Activated CD4-positive, alpha-beta T cell treated with anti-CD3 and anti-CD28 coated beads for 48 hours (primary cell): ENCODE measurements around the gene OR8A1.

Experiments used
- DNase-seq: peaks from one replicate; pipeline ENCODE4 v3.0.0-alpha.2; 2020

The OR8A1 gene

GRCh38 chr11:124569697-124570096 lies at the start of gene OR8A1:
OR8A1 (plus strand) TSS chr11:124569997; CDS start chr11:124570120, 123 bp downstream.
- DNase-seq, result no peak

- no peak for DNase-seq
Measured at GRCh38 chr11:124520550-124520854, 49.3 kb upstream of the OR8A1 start.

- DNase-seq, result no peak
Measured at GRCh38 chr11:124533626-124534025, 36.2 kb upstream of the OR8A1 start.

GRCh38 chr11:124534051-124534450 lies 35.7 kb upstream of the OR8A1 start:
- no peak for DNase-seq

GRCh38 chr11:124535552-124536232 lies 34.1 kb upstream of the OR8A1 start:
- DNase-seq, result no peak

- no peak for DNase-seq
Measured at GRCh38 chr11:124536520-124536919, 33.3 kb upstream of the OR8A1 start.

- DNase-seq, result no peak
Measured at GRCh38 chr11:124538019-124538418, 31.8 kb upstream of the OR8A1 start.

- DNase-seq, result no peak
Measured at GRCh38 chr11:124541204-124541603, 28.6 kb upstream of the OR8A1 start.

- no peak for DNase-seq
Measured at GRCh38 chr11:124543145-124543544, 26.7 kb upstream of the OR8A1 start.

- no peak for DNase-seq
Measured at GRCh38 chr11:124543554-124543953, 26.2 kb upstream of the OR8A1 start, which contains the start of gene OR8B12. OR8B12 (minus strand) TSS chr11:124543654; CDS start chr11:124543654, 0 bp downstream.

GRCh38 chr11:124551189-124551588 lies 18.6 kb upstream of the OR8A1 start:
- no peak for DNase-seq

GRCh38 chr11:124551987-124552386 lies 17.8 kb upstream of the OR8A1 start:
- no peak for DNase-seq

GRCh38 chr11:124556828-124557227 lies 13.0 kb upstream of the OR8A1 start:
- DNase-seq, result no peak

- DNase-seq, result no peak
Measured at GRCh38 chr11:124570160-124570559, 363 bp downstream of the OR8A1 start.

- no peak for DNase-seq
Measured at GRCh38 chr11:124577716-124578427, 8.1 kb downstream of the OR8A1 start.

- no peak for DNase-seq
Measured at GRCh38 chr11:124578761-124579160, 9.0 kb downstream of the OR8A1 start.

GRCh38 chr11:124581817-124582216 lies 12.0 kb downstream of the OR8A1 start:
- DNase-seq, result no peak

GRCh38 chr11:124582565-124582964 lies 12.8 kb downstream of the OR8A1 start:
- no peak for DNase-seq

GRCh38 chr11:124583781-124584180 lies 14.0 kb downstream of the OR8A1 start:
- DNase-seq, result no peak

GRCh38 chr11:124584681-124585372 lies 15.0 kb downstream of the OR8A1 start:
- no peak for DNase-seq

GRCh38 chr11:124586238-124586860 lies 16.6 kb downstream of the OR8A1 start:
- DNase-seq, result peak; percentile 63

GRCh38 chr11:124591430-124591829 lies 21.6 kb downstream of the OR8A1 start:
- DNase-seq, result no peak

- DNase-seq, result no peak
Measured at GRCh38 chr11:124592627-124593026, 22.8 kb downstream of the OR8A1 start.

GRCh38 chr11:124595302-124595701 lies 25.5 kb downstream of the OR8A1 start:
- no peak for DNase-seq
